ENCODE results near the gene USP20.

The USP20 gene

DNA sequence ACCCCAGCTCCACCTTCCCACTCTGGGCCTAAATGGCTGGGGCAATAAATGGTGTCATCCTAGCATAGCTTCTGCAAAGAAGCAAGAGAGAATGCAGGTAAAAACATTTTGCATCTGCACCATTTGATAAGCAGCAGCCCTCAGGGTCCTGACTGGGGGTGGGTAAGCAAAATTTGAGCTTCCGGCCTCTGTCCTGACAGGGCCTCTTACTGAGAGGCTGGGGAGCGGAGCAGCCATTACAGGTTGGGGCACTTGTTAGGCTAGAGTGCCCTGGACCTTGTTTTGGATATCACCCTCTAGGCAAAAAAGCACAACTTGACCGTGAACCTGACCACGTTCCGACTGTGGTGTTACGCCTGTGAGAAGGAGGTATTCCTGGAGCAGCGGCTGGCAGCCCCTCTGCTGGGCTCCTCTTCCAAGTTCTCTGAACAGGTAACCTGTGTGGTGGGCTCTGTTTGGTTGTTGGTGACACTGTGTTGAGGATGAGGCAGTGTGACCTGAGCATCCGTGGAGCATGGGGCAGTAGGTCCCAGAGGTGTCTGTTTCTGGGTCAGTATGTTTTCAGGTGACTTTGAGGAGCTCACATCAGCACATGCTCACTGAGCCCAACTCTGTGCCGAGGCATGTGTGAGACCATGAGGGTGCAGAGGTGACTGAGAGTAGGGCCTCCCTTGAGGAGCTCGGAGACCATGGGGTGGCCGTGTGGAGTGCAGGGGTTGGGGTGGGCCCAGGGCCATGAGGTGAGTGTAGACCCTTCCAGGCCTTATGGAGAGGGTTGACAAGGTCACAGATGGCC lies 23.1 kb downstream of the USP20 start:
- DNase-seq, result no peak

- no peak for DNase-seq
Measured at GRCh38 chr9:129860653-129861446, 25.6 kb downstream of the USP20 start.

GRCh38 chr9:129861447-129861827 lies 26.2 kb downstream of the USP20 start:
- no peak for DNase-seq

- DNase-seq, result peak; percentile 97
Measured at GRCh38 chr9:129863059-129863690, 27.9 kb downstream of the USP20 start.

GRCh38 chr9:129864991-129865647 lies 29.9 kb downstream of the USP20 start:
- DNase-seq, result no peak

DNA sequence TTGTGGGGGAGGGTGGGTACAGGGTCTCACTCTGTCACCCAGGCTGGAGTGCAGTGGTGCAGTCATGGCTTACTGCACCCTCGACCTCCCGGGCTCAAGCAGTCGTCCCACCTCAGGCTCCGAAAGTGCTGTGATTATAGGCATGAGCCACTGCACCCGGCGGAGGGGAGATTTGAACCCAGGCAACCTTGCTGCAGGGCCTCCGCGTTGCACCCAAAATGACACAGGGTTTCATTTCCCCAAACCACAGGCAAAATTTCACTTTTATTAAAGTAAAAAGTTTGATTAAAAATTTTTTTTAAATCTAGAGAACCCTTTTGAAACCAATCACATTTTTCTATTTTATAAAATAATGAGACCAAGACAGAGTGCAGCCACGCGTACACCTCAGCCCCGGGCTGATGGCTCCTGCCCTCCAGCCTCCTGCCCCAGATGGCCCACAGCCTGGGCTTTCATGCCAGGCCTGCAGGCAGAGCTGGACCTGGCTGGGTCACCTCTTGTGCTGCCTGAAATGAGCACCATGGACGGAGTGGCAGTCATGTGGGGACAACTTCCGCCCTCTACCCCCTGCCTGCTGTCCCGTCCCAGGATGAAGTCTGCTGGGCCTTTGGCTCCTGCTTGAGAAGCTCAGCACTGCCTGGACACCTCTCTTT lies 30.5 kb downstream of the USP20 start:
- no peak for DNase-seq

DNA sequence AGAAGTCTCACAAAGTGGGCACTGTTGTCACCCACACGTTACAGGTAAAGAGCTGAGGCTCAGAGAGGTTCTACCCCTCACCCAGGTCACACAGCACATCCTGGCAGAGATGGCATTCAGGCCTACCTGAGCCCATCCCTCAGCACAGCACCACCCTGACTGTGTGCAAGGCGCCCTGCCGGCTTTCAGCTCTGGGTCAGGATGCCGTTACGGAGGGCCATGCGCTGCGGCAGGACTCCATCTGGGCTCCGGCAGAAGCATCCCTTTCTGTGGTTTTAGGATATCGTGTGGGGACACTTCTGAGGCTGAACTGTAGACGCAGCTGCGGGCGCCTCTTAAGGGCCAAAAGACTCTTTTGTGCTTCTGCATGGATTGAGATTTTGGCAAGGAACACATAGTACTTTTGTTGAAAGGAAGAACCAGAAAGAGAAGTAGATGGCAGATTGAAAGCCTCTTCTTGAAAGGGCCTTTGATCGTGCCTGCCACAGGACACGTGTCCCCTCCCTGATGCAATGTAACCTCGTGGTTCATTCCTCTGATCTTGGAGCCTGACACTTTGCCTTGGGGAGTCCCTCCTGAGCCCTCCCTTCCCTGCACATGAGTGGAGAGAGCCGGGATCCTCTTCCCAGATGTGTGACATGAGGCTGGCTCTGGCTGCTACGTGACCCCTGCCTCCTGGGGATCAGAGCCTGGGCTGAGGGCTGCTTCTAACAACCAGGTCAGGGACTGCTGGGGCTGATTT lies 31.3 kb downstream of the USP20 start:
- no peak for DNase-seq

- DNase-seq, result peak; percentile 9
Measured at GRCh38 chr9:129867136-129868022, 32.1 kb downstream of the USP20 start.

DNA sequence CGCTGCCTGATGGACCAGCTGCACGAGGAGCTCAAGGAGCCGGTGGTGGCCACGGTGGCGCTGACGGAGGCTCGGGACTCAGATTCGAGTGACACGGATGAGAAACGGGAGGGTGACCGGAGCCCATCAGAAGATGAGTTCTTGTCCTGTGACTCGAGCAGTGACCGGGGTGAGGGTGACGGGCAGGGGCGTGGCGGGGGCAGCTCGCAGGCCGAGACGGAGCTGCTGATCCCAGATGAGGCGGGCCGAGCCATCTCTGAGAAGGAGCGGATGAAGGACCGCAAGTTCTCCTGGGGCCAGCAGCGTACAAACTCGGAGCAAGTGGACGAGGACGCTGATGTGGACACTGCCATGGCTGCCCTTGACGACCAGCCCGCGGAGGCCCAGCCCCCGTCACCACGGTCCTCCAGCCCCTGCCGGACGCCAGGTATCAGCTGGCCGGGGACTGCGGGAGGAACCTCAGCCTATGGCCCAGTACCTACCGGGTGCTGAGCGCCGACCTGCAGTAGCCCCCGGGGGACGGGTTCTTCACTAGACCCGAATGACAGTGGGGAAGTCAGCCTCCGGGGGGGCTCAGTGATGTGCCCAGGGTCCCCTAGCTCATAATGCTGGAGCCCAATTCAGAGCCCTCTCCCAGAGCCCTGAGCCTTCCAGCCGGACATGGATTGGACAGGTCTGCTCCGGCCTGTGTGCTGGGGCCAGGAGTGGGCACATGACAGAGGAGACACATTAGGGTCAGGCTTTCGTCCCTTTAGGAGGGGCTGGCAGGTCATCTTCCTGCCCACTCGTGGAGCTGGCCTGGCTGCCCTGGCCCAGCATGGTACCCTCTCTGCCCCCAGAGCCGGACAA lies 33.0 kb downstream of the USP20 start:
- no peak for DNase-seq

DNA sequence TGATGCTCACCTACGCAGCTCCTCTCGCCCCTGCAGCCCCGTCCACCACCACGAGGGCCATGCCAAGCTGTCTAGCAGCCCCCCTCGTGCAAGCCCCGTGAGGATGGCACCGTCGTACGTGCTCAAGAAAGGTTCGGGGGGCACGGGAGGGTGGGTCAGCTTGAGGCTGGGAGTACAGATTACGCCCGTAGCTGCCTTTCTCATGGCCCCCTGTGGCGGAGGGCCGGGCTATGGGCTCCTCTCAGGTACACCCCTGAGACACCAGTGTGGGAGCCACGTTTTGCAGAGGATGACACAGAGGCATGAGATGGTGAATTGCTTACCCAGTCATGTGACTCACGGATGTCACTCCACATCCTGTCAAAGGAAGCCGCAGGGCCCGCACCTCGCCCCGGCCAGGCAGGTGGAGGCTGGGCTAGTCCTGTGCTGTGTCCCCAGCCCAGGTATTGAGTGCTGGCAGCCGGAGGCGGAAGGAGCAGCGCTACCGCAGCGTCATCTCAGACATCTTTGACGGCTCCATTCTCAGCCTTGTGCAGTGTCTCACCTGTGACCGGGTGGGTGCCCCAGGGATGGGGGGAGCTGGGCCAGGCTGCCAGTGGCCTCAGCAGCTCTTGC lies 33.7 kb downstream of the USP20 start:
- DNase-seq, result no peak

- DNase-seq, result no peak
Measured at GRCh38 chr9:129869585-129870501, 34.6 kb downstream of the USP20 start.

- DNase-seq, result no peak
Measured at GRCh38 chr9:129871046-129871445, 35.8 kb downstream of the USP20 start.

GRCh38 chr9:129873563-129874190 lies 38.4 kb downstream of the USP20 start:
- no peak for DNase-seq

- no peak for DNase-seq
Measured at GRCh38 chr9:129874261-129875101, 39.2 kb downstream of the USP20 start.

DNA sequence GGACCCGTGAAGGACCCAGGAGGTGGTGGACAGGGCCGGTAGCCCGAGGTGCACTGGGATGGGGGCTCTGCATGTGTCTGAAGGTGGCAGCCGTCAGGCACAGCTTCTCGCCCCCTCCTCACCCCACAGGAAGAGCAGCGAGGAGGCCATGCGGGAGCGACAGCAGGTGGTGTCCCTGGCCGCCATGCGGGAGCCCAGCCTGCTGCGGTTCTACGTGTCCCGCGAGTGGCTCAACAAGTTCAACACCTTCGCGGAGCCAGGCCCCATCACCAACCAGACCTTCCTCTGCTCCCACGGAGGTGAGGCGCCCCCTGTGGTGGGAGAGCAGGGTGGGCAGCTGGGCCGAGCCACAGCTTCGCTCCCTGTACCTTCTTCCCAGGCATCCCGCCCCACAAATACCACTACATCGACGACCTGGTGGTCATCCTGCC lies 39.9 kb downstream of the USP20 start:
- DNase-seq, result no peak

- no peak for DNase-seq
Measured at GRCh38 chr9:129875687-129876395, 40.6 kb downstream of the USP20 start.
